WERI-Rb-1 (cell line): ENCODE measurements around the gene G2E3.
"Not testable (repeated sequence)": the region's sequence is repeated elsewhere in the genome, so short reads cannot be mapped to it uniquely, and the experiment has no call there.

ENCODE experiments used
- DNase-seq: peaks from one replicate; pipeline ENCODE4 v3.0.0-alpha.2; 2020
- H3K27ac ChIP-seq: fragments of 250-450 bp; sonication (Bioruptor Pico); 2 replicates; pipeline ENCODE4 v1.5.1; 2020; ENCODE audit warnings: mild to moderate bottlenecking, moderate library complexity
- H3K27me3 ChIP-seq: fragments of 250-450 bp; sonication (Bioruptor Pico); 2 replicates; pipeline ENCODE4 v1.5.1; 2021; ENCODE audit warnings: mild to moderate bottlenecking, low read depth, moderate library complexity; ENCODE audit not compliant: insufficient read depth, severe bottlenecking
- H3K36me3 ChIP-seq: fragments of 250-450 bp; sonication (Bioruptor Pico); 2 replicates; pipeline ENCODE4 v1.5.1; 2020; ENCODE audit warnings: mild to moderate bottlenecking, moderate library complexity
- H3K4me3 ChIP-seq: 2 replicates; pipeline ENCODE4 v1.5.1; 2011; ENCODE audit warnings: low read depth, mild to moderate bottlenecking, control low read depth, low read length
- H3K9me3 ChIP-seq: fragments of 250-450 bp; sonication (Bioruptor Pico); 2 replicates; pipeline ENCODE4 v1.5.1; 2021; ENCODE audit warnings: mild to moderate bottlenecking, moderate library complexity; ENCODE audit not compliant: severe bottlenecking
- CTCF ChIP-seq: IDR thresholded peaks from 2 replicates; pipeline ENCODE4 v1.5.1; 2011; ENCODE audit warnings: low read depth, mild to moderate bottlenecking, control low read depth, inconsistent platforms, low read length

Gene G2E3

GRCh38 chr14:30638926-30639325 is 80.0 kb downstream of the G2E3 start:
- DNase-seq: no peak
- H3K27ac ChIP-seq: no peak overlapping the region
- no peak overlapping the region for H3K4me3 ChIP-seq
- no peaks in the 10 kb centered on the region for H3K9me3 ChIP-seq
- H3K27me3 ChIP-seq: no peaks in the 10 kb centered on the region
- peaks cover 25% of the 10 kb centered on the region for H3K36me3 ChIP-seq
- no peak for TF ChIP-seq CTCF

GRCh38 chr14:30641207-30641606 is 82.2 kb downstream of the G2E3 start:
- no peak overlapping the region for H3K4me3 ChIP-seq
- no peak overlapping the region for H3K27ac ChIP-seq
- peaks cover 22% of the 10 kb centered on the region for H3K36me3 ChIP-seq
- H3K27me3 ChIP-seq: no peaks in the 10 kb centered on the region
- no peak for DNase-seq
- H3K9me3 ChIP-seq: peaks cover 2% of the 10 kb centered on the region
- no peak for TF ChIP-seq CTCF

- H3K27ac ChIP-seq, H3K9me3 ChIP-seq, DNase-seq, H3K27me3 ChIP-seq, H3K4me3 ChIP-seq: not testable (repeated sequence)
- H3K36me3 ChIP-seq: peaks cover 19% of the 10 kb centered on the region
Observed at GRCh38 chr14:30644462-30644861, 85.5 kb downstream of the G2E3 start.

GRCh38 chr14:30645600-30645999 is 86.6 kb downstream of the G2E3 start:
- no peak for DNase-seq
- Histone ChIP-seq H3K36me3 (peaks cover 24% of the 10 kb centered on the region), H3K4me3 (no peak overlapping the region), H3K9me3 (peaks cover 2% of the 10 kb centered on the region), H3K27me3 (no peaks in the 10 kb centered on the region), H3K27ac (no peak overlapping the region)
- TF ChIP-seq CTCF: no peak

GRCh38 chr14:30648471-30648870 is 89.5 kb downstream of the G2E3 start:
- peaks cover 29% of the 10 kb centered on the region for H3K36me3 ChIP-seq
- H3K27ac ChIP-seq: no peak overlapping the region
- TF ChIP-seq CTCF: no peak
- H3K4me3 ChIP-seq: no peak overlapping the region
- DNase-seq: no peak
- H3K27me3 ChIP-seq: no peaks in the 10 kb centered on the region
- peaks cover 2% of the 10 kb centered on the region for H3K9me3 ChIP-seq

- no peak overlapping the region for H3K27ac ChIP-seq
- H3K36me3 ChIP-seq: peaks cover 20% of the 10 kb centered on the region
- no peak for TF ChIP-seq CTCF
- DNase-seq: no peak
- no peaks in the 10 kb centered on the region for H3K27me3 ChIP-seq
- no peak overlapping the region for H3K4me3 ChIP-seq
- no peaks in the 10 kb centered on the region for H3K9me3 ChIP-seq
Observed at GRCh38 chr14:30651937-30652336, 93.0 kb downstream of the G2E3 start.
